ENCODE measurements around the gene AVEN.

DNA sequence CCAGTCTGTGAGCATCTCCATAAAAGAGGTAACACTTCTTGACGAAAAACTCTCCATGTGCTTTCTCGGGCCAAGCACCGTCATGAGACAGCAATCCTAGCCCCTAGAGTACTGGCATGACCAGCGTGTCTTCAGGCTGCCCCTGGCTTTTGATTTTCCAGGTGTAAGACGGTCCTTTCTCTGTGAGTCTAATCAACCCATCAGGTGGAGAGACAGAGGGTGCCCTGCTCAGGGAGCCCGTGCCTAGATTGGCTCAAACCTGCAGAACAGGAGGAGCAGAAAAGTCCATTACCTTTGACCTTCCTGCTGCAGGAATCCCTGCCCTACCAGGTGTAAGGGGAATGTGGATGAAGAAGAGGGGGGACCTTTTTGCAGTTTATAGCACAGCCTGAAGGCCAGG is 180.2 kb downstream of the AVEN start:
- TF ChIP-seq MTA3 (IDR thresholded peaks at IDR 0.05; ENCODE audit: borderline replicate concordance) (no peak), YY1 (IDR thresholded peaks at IDR 0.05; ENCODE audit: borderline replicate concordance in 1 of 3, control insufficient read depth in 1 of 3, extremely low read depth in 1 of 3, insufficient read depth in 3 of 3, insufficient read length in 1 of 3, insufficient replicate concordance in 2 of 3, low read depth in 1 of 3, low read length in 2 of 3) (no peak), POLR2A (conservative IDR thresholded peaks at IDR 0.05) (no peak), TCF7 (IDR thresholded peaks at IDR 0.05; ENCODE audit: borderline replicate concordance) (no peak), TEAD4 (IDR thresholded peaks at IDR 0.05; ENCODE audit: low read length) (no peak), TEAD4 (CRISPR knock-in tag; IDR thresholded peaks at IDR 0.05; ENCODE audit: borderline replicate concordance) (no peak), SMC3 (conservative IDR thresholded peaks at IDR 0.05; ENCODE audit: insufficient read depth, low read depth, low read length) (no peak), ELF4 (CRISPR knock-in tag; IDR thresholded peaks at IDR 0.05) (no peak)
- TF ChIP-seq, protein P1, sequence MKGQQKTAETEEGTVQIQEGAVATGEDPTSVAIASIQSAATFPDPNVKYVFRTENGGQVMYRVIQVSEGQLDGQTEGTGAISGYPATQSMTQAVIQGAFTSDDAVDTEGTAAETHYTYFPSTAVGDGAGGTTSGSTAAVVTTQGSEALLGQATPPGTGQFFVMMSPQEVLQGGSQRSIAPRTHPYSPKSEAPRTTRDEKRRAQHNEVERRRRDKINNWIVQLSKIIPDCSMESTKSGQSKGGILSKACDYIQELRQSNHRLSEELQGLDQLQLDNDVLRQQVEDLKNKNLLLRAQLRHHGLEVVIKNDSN (CRISPR knock-in tag; IDR thresholded peaks at IDR 0.05), result no peak
